Measurements from ENCODE around the gene ZNF532.

DNA sequence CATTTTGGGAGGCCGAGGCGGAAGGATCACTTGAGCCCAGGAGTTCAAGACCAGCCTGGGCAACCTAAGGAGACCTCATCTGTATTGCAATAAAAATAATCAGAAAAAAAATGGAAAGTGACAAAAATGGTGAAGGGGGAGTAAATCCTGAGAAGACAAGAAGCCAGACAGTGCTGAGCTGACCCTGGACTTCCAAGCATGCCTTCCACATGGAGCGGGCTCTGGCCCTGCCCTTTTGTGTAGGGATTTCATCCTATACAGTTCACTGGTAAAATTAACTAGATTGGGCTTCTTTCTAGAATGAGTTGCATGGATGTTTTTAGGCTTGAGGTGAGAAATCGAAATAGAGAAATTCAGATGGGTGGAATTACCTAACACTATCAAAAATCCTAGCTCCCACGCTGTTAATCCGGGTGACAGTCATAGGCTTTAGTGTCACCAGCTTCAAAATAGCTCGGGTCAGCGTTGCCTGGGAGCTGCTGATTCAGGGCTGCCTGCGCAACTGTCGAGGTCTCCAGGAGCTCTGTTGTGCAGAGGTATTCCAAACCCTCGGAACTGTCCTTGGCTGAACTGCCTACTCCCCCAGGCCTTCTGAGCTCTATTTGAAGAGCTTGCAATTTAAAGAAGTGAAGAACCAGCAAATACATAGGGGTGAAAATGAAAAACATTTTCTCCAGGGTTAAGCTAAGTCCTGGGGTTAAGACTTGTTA is 21.5 kb upstream of the ZNF532 start:
- TF ChIP-seq POLR2A (IDR thresholded peaks at IDR 0.05; ENCODE audit: extremely low read depth, insufficient read length) = no peak
- TF ChIP-seq, protein P1, sequence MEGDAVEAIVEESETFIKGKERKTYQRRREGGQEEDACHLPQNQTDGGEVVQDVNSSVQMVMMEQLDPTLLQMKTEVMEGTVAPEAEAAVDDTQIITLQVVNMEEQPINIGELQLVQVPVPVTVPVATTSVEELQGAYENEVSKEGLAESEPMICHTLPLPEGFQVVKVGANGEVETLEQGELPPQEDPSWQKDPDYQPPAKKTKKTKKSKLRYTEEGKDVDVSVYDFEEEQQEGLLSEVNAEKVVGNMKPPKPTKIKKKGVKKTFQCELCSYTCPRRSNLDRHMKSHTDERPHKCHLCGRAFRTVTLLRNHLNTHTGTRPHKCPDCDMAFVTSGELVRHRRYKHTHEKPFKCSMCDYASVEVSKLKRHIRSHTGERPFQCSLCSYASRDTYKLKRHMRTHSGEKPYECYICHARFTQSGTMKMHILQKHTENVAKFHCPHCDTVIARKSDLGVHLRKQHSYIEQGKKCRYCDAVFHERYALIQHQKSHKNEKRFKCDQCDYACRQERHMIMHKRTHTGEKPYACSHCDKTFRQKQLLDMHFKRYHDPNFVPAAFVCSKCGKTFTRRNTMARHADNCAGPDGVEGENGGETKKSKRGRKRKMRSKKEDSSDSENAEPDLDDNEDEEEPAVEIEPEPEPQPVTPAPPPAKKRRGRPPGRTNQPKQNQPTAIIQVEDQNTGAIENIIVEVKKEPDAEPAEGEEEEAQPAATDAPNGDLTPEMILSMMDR (IDR thresholded peaks at IDR 0.05; ENCODE audit: low read depth, low read length) = no peak
- no peak for TF ChIP-seq MYC (IDR thresholded peaks at IDR 0.05; ENCODE audit: low read depth, low read length)
- TF ChIP-seq, protein P2, sequence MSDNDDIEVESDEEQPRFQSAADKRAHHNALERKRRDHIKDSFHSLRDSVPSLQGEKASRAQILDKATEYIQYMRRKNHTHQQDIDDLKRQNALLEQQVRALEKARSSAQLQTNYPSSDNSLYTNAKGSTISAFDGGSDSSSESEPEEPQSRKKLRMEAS (IDR thresholded peaks at IDR 0.05; ENCODE audit: low read depth, low read length) = no peak
